T-helper 1 cell treated with Interleukin-12 subunit alpha and Interleukin-12 subunit beta and Interleukin-4 antibody, amounts not matched to agents 30 μg/mL and 1 μg/mL, for 36 hours (primary cell): Measurements from ENCODE around the gene RUBCN.
"Not testable (repeated sequence)": the region's sequence is repeated elsewhere in the genome, so short reads cannot be mapped to it uniquely, and the experiment has no call there.

Source experiments
- H3K27ac Mint-ChIP-seq: one replicate; pipeline ENCODE4 v1.8.0; 2021; ENCODE audit warnings: mild to moderate bottlenecking, mixed read lengths
- H3K27me3 Mint-ChIP-seq: one replicate; pipeline ENCODE4 v1.8.0; 2021; ENCODE audit warnings: low read depth, mixed read lengths
- H3K36me3 Mint-ChIP-seq: one replicate; pipeline ENCODE4 v1.8.0; 2021; ENCODE audit warnings: low read depth, mixed read lengths
- H3K4me1 Mint-ChIP-seq: one replicate; pipeline ENCODE4 v1.8.0; 2021; ENCODE audit warnings: low read depth, mixed read lengths
- H3K4me3 Mint-ChIP-seq: one replicate; pipeline ENCODE4 v1.8.0; 2021; ENCODE audit warnings: mild to moderate bottlenecking, moderate library complexity, mixed read lengths
- H3K9me3 Mint-ChIP-seq: one replicate; pipeline ENCODE4 v1.8.0; 2021; ENCODE audit warnings: mixed read lengths

Gene RUBCN

GRCh38 chr3:197646294-197646693 is 90.4 kb downstream of the RUBCN start:
- not testable (repeated sequence) for H3K36me3 Mint-ChIP-seq, H3K4me1 Mint-ChIP-seq, H3K27me3 Mint-ChIP-seq, H3K4me3 Mint-ChIP-seq, H3K9me3 Mint-ChIP-seq, H3K27ac Mint-ChIP-seq

- not testable (repeated sequence) for H3K27me3 Mint-ChIP-seq, H3K4me1 Mint-ChIP-seq, H3K4me3 Mint-ChIP-seq, H3K9me3 Mint-ChIP-seq, H3K27ac Mint-ChIP-seq, H3K36me3 Mint-ChIP-seq
Observed at GRCh38 chr3:197637556-197637955, 99.1 kb downstream of the RUBCN start.

- not testable (repeated sequence) for H3K27ac Mint-ChIP-seq, H3K4me3 Mint-ChIP-seq
Observed at GRCh38 chr3:197631989-197632388, 104.7 kb downstream of the RUBCN start.

GRCh38 chr3:197630766-197631165 is 105.9 kb downstream of the RUBCN start:
- H3K27me3 Mint-ChIP-seq: not testable (repeated sequence)

More at GRCh38 chr3:197631989-197632388, 104.7 kb downstream of the RUBCN start:
- not testable (repeated sequence) for H3K36me3 Mint-ChIP-seq, H3K27me3 Mint-ChIP-seq, H3K9me3 Mint-ChIP-seq, H3K4me1 Mint-ChIP-seq

GRCh38 chr3:197629286-197629685 is 107.4 kb downstream of the RUBCN start:
- H3K9me3 Mint-ChIP-seq, H3K36me3 Mint-ChIP-seq, H3K27me3 Mint-ChIP-seq, H3K27ac Mint-ChIP-seq, H3K4me1 Mint-ChIP-seq: not testable (repeated sequence)
- H3K4me3 Mint-ChIP-seq: peak overlapping the region; percentile 25

More at GRCh38 chr3:197630766-197631165, 105.9 kb downstream of the RUBCN start:
- H3K4me3 Mint-ChIP-seq, H3K9me3 Mint-ChIP-seq, H3K36me3 Mint-ChIP-seq, H3K4me1 Mint-ChIP-seq: not testable (repeated sequence)
- peak overlapping the region; percentile 31 for H3K27ac Mint-ChIP-seq

- not testable (repeated sequence) for H3K9me3 Mint-ChIP-seq
- peak overlapping the region; percentile 59 for H3K27ac Mint-ChIP-seq
Observed at GRCh38 chr3:197627772-197628523, 108.8 kb downstream of the RUBCN start.

GRCh38 chr3:197627158-197627771 is 109.4 kb downstream of the RUBCN start:
- H3K27ac Mint-ChIP-seq, H3K27me3 Mint-ChIP-seq, H3K4me1 Mint-ChIP-seq, H3K9me3 Mint-ChIP-seq, H3K36me3 Mint-ChIP-seq: not testable (repeated sequence)
- peak overlapping the region; percentile 80 for H3K4me3 Mint-ChIP-seq

More at GRCh38 chr3:197627772-197628523, 108.8 kb downstream of the RUBCN start:
- peak overlapping the region; percentile 80 for H3K4me3 Mint-ChIP-seq
- not testable (repeated sequence) for H3K27me3 Mint-ChIP-seq, H3K4me1 Mint-ChIP-seq, H3K36me3 Mint-ChIP-seq

- not testable (repeated sequence) for H3K36me3 Mint-ChIP-seq, H3K4me1 Mint-ChIP-seq, H3K27me3 Mint-ChIP-seq, H3K9me3 Mint-ChIP-seq, H3K27ac Mint-ChIP-seq
- peak overlapping the region; percentile 70 for H3K4me3 Mint-ChIP-seq
Observed at GRCh38 chr3:197626404-197627157, 110.1 kb downstream of the RUBCN start.

- not testable (repeated sequence) for H3K27ac Mint-ChIP-seq, H3K9me3 Mint-ChIP-seq, H3K4me1 Mint-ChIP-seq, H3K4me3 Mint-ChIP-seq, H3K27me3 Mint-ChIP-seq
- H3K36me3 Mint-ChIP-seq: peaks cover 37% of the 10 kb centered on the region
Observed at GRCh38 chr3:197621478-197621877, 115.2 kb downstream of the RUBCN start.
